Loucy (cell line): ENCODE results near the gene PLXDC1.

Experiments
- H2AFZ ChIP-seq: fragments of 200-600 bp; sonication (generic); 2 replicates; pipeline ENCODE4 v1.6.0; 2016; ENCODE audit warnings: antibody characterized with exemption, mild to moderate bottlenecking, low read length, moderate library complexity
- H3F3A ChIP-seq: fragments of 200-600 bp; 2 replicates; pipeline ENCODE4 v1.6.0; 2016; ENCODE audit warnings: antibody characterized with exemption, low read depth, mild to moderate bottlenecking
- H3K27me3 ChIP-seq: fragments of 200-600 bp; sonication (generic); 2 replicates; pipeline ENCODE4 v1.6.1; 2014; ENCODE audit warnings: low read length, mild to moderate bottlenecking; ENCODE audit not compliant: insufficient read depth, poor library complexity, severe bottlenecking
- H3K36me3 ChIP-seq: fragments of 200-600 bp; sonication (generic); 2 replicates; pipeline ENCODE4 v1.6.1; 2016; ENCODE audit warnings: low read length; ENCODE audit not compliant: insufficient read depth
- H3K4me1 ChIP-seq: fragments of 200-600 bp; sonication (generic); 2 replicates; pipeline ENCODE4 v1.5.1; 2014; ENCODE audit warnings: low read length, mild to moderate bottlenecking; ENCODE audit not compliant: insufficient read depth, poor library complexity, severe bottlenecking
- H3K4me2 ChIP-seq: fragments of 200-600 bp; sonication (generic); 2 replicates; pipeline ENCODE4 v1.6.0; 2014; ENCODE audit warnings: antibody characterized with exemption, low read length, low read depth, mild to moderate bottlenecking; ENCODE audit not compliant: poor library complexity, severe bottlenecking
- H3K4me3 ChIP-seq: fragments of 200-600 bp; sonication (generic); 2 replicates; pipeline ENCODE4 v1.5.1; 2014; ENCODE audit warnings: low read length, mild to moderate bottlenecking, mixed read lengths; ENCODE audit not compliant: poor library complexity, severe bottlenecking
- H3K79me2 ChIP-seq: fragments of 200-600 bp; sonication (generic); 2 replicates; pipeline ENCODE4 v1.6.1; 2014; ENCODE audit warnings: low read length; ENCODE audit not compliant: insufficient read depth
- H3K9ac ChIP-seq: fragments of 200-600 bp; sonication (generic); 2 replicates; pipeline ENCODE4 v1.6.0; 2014; ENCODE audit warnings: mild to moderate bottlenecking, low read depth, low read length, moderate library complexity; ENCODE audit not compliant: poor library complexity, severe bottlenecking
- H3K9me2 ChIP-seq: fragments of 200-600 bp; sonication (generic); replicated peaks from 2 replicates; pipeline ENCODE4 v1.6.1; 2016; ENCODE audit warnings: low read depth, low read length, mixed read lengths
- H3K9me3 ChIP-seq: fragments of 200-600 bp; sonication (generic); 2 replicates; pipeline ENCODE4 v1.6.1; 2014; ENCODE audit warnings: mild to moderate bottlenecking, antibody characterized with exemption, low read length, low read depth; ENCODE audit not compliant: insufficient read depth
- H4K20me1 ChIP-seq: fragments of 200-600 bp; sonication (generic); 2 replicates; pipeline ENCODE4 v1.6.0; 2014; ENCODE audit warnings: antibody characterized with exemption, low read length, mild to moderate bottlenecking; ENCODE audit not compliant: insufficient read depth, poor library complexity, severe bottlenecking
- CTCF ChIP-seq: fragments of 200-600 bp; sonication (generic); conservative IDR thresholded peaks from 2 replicates; pipeline ENCODE4 v1.5.1; 2014; ENCODE audit warnings: mild to moderate bottlenecking, antibody characterized with exemption, low read length
- EZH2phosphoT487 ChIP-seq: fragments of 200-600 bp; IDR thresholded peaks from 2 replicates; pipeline ENCODE4 v1.6.1; 2018; ENCODE audit warnings: antibody characterized with exemption, mild to moderate bottlenecking, moderate library complexity, borderline replicate concordance

Gene PLXDC1

GRCh38 chr17:39079836-39080235 is 71.6 kb downstream of the PLXDC1 start:
- Histone ChIP-seq H3K4me1 (no peaks in the 10 kb centered on the region), H3K79me2 (no peaks in the 10 kb centered on the region), H3K36me3 (no peaks in the 10 kb centered on the region), H3K9me2 (no peaks in the 10 kb centered on the region), H4K20me1 (no peaks in the 10 kb centered on the region), H3K4me2 (no peak overlapping the region), H3K27me3 (no peaks in the 10 kb centered on the region), H3K4me3 (no peak overlapping the region), H3F3A (no peaks in the 10 kb centered on the region), H2AFZ (no peak overlapping the region), H3K9ac (no peak overlapping the region), H3K9me3 (no peaks in the 10 kb centered on the region)
- TF ChIP-seq EZH2phosphoT487 (no peak), CTCF (no peak)

- H3K27me3 ChIP-seq = no peaks in the 10 kb centered on the region
- H3K9me3 ChIP-seq = no peaks in the 10 kb centered on the region
- H4K20me1 ChIP-seq = no peaks in the 10 kb centered on the region
- H3K79me2 ChIP-seq = no peaks in the 10 kb centered on the region
- TF ChIP-seq EZH2phosphoT487 (no peak), CTCF (0 out of 2 replicates have a peak, but pooled peaks have one; percentile 20)
- H3K9me2 ChIP-seq = no peaks in the 10 kb centered on the region
- H3K4me2 ChIP-seq = no peak overlapping the region
- H3K9ac ChIP-seq = no peak overlapping the region
- no peak overlapping the region for H2AFZ ChIP-seq
- no peaks in the 10 kb centered on the region for H3K36me3 ChIP-seq
- H3K4me3 ChIP-seq = no peak overlapping the region
- no peaks in the 10 kb centered on the region for H3F3A ChIP-seq
- H3K4me1 ChIP-seq = peaks cover 5% of the 10 kb centered on the region
Observed at GRCh38 chr17:39077866-39078265, 73.6 kb downstream of the PLXDC1 start.

- Histone ChIP-seq H3K27me3 (no peaks in the 10 kb centered on the region), H3K9ac (no peak overlapping the region), H3K9me2 (no peaks in the 10 kb centered on the region), H3K4me3 (no peak overlapping the region), H3K9me3 (no peaks in the 10 kb centered on the region), H4K20me1 (no peaks in the 10 kb centered on the region), H3K36me3 (no peaks in the 10 kb centered on the region), H3K4me1 (peaks cover 5% of the 10 kb centered on the region), H3F3A (no peaks in the 10 kb centered on the region), H3K79me2 (no peaks in the 10 kb centered on the region), H2AFZ (no peak overlapping the region), H3K4me2 (no peak overlapping the region)
- TF ChIP-seq CTCF = no peak
- TF ChIP-seq EZH2phosphoT487 = no peak
Observed at GRCh38 chr17:39077252-39077651, 74.2 kb downstream of the PLXDC1 start.
